NCI-H526 (cell line): ENCODE measurements around the gene FTL.
A peak's percentile ranks its signal among the peaks of the same experiment; 100 is the strongest.

ENCODE experiments used
- DNase-seq, 2 experiments: peaks; one replicate each; lab custom pipeline; 2025; lab: John Stamatoyannopoulos, UW

The FTL gene

GRCh38 chr19:48992581-48993174 is 27.6 kb downstream of the FTL start:
- peak in 1 of 2 experiments; percentile 68 for DNase-seq

DNA sequence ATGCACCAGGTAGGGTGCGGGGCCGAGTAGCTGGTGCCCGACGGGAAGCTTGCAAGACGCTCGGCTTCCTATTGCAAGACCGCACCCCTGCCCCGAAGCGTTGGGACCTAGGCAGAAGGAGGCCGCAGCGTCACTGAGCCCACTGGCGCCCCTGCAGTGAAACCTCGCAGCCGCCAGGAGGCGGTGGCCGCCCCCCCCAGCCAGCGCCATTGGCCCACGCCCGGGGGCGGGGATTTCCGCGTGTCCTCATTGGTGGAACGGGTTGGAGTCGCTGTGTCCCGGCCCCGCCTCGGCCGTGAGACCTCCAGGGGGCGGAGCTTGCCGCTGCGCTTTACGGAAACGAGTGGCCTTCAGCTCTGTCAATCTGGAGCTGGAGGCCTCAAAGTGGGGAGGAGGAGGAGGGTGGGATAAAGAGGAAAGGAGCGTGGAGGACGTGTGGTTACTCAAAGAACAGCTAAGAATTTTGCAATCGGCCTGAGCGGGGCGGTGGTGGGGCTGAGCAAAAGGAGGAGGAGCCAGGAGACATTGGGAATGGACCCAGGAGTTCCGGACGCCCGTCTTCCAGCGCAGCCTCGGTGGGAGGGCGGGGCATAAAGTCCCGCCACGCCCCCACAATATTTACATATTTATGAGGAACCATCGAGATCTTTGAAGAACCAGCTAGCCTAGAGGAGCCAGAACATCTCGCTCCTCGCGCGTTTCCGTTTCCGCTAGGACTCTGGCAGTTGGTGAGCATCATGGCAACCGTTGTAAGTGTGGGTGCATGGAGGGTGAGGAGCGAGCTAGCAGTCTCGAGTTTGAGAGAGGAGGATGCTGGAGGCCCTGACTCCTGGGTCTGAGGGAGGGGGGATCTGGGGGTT is 28.3 kb downstream of the FTL start, which contains the start of the genes GYS1 and RUVBL2:
Gene GYS1 (minus strand): TSS at position 135 of the 860 bp plus-strand sequence. CDS start 197 bp downstream, outside the sequence.
Gene RUVBL2 (plus strand): TSS at position 713 of the 860 bp plus-strand sequence. CDS start 25 bp downstream, at position 738.
- DNase-seq: peak; percentile 97 to 99

GRCh38 chr19:48994035-48994386 is 28.9 kb downstream of the FTL start:
- no peak for DNase-seq

DNA sequence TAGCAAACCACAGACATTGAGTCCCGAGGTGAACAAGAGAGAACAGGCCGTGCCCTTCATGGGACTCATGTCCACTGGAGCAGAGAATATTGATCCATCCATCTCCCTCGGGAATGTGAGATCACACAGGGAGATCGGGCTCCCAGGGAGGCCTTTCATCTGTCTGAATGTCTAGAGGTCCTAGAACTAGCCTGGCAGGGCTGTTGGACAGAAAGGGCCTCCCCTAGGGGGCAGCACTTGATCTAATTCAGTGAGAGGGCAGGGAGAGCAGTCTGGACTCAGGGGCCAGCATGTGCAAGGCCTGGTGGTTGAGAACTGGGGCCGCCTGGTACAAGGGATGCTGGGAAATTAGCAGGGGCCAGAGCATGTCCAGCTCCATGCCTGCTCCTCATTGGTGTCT is 32.9 kb downstream of the FTL start:
- peak in 1 of 2 experiments; percentile 70 for DNase-seq

DNA sequence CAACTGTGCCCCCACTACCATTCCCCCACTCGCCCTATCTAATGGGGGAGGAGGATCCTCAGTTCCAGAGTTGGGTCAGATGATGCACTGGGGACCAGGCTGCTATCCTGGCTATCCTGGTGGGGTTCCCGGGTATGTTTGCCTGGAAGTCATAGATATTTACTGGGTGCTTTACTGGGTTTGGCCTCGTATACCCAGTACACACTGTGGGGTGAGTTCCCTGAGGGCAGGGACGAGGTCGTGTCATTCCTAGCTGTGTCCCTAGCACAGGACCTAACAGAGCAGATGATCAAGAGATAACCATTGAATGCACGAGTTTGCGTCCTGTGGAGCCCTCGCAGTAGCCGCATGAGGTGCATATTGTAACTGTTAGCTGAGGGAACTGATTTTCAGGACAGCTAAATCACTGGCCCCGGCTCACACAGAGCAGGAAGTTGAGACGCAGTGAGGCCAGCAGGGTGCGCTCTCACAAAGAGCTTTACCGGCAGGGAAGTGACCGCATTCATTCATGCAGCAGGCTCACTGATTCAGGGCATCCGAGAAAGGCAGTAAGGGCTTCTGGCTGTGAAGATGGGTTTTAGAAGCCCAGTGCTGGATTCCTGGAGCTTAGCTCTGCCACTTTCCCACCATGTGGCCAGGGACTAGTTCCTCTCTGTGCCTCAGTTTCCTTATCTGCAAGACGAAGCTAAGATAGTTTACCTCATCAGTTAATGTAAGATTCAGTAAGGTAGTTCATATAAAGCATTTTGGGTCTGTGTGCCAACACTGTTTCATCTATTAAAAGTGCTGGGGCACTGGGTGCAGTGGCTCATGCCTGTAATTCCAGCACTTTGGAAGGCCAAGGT is 34.6 kb downstream of the FTL start:
- peak in 1 of 2 experiments; percentile 78 for DNase-seq

DNA sequence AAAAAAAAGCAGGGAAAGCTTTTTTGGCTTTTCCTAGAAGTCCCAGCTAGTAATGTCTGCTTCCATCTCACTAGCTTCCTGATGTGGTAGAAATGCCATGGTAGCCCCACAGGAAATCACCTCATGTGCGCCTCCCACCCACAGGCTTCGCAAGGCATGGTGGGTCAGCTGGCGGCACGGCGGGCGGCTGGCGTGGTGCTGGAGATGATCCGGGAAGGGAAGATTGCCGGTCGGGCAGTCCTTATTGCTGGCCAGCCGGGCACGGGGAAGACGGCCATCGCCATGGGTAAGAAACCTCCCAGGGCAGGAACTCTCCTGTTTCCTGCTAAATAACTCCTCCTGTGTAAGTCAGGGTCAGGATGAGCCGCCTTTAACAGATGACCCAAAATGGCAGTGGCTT is 39.0 kb downstream of the FTL start:
- no peak for DNase-seq

DNA sequence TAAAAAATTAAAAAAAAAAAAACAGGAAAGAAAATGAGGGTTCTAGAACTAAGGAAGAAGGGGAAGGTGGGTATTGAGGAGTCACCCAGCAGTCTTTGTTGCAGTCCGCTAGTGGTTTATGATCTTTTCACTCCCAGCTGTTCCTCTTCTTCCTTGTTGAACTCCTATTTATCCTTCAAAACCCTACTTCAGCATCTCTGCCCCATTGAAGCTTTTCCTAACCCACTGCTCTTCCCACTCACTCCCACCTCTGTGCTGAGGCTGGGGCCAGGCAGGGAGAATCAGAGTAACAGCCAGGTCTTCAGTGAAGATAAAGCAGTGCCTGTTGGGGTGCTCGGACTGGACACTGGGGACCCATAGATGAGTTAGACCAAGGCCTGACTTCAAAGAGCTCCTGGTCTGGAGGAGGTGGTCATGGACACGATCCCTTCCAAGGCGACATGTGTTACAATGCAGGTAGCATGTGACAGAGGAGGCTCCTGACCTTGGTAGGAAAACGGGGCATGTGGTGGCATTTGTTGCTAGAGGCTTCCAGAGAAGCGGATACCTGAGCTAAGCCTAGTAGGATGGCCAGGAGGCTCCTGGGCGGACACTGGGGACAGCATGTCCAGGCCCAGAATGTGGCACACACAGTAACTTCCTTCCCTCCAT is 40.0 kb downstream of the FTL start:
- no peak for DNase-seq

GRCh38 chr19:49006905-49007304 is 41.8 kb downstream of the FTL start:
- DNase-seq: no peak

- no peak for DNase-seq
Measured at GRCh38 chr19:49009828-49010227, 44.7 kb downstream of the FTL start.

GRCh38 chr19:49010453-49010852 is 45.3 kb downstream of the FTL start:
- DNase-seq: no peak

DNA sequence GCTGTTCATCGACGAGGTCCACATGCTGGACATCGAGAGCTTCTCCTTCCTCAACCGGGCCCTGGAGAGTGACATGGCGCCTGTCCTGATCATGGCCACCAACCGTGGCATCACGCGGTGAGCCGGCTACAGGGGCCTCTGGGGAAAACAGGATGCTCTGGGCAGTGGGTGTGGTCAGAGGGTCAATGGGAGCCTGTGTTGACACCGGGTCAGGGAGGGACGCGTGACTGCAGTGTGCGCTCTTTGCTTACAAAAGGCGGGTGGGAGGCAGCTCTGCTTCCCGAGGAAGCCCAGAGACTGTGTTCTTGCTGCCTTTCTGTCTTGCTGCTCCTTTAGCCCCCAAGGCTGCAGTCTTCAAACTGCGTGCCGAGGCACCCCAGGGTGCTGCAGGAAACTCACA is 46.1 kb downstream of the FTL start:
- no peak for DNase-seq

DNA sequence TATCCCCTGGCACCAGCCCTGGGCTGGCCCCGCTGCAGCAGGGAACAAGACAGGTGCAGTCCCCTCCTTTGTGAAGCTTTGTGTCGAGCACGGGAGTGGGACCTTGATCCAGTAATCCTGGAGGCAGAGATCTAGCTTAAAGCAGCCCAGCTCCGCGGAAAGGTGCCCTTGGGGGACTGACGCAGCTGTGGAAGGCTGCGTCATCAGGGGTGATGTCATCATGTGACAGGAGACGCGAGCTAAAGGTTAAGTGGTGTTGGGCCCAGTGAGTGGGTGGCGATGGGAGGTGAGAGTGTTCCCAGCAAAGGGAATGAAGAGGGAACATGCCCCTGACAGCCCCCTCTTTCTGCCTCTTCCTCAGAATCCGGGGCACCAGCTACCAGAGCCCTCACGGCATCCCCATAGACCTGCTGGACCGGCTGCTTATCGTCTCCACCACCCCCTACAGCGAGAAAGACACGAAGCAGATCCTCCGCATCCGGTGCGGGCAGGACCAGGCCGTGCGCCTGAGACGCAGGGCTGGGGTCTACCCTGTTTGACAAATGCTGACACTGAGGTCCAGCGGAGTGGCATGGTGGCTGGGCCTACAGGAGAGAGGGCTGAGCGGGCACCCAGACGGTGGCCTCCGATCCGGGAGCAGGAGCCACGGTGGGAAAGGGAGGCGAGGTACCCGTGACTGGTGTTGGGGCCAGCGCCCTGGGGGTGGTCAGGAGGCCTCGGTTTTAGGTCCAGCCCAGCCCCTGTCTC is 49.2 kb downstream of the FTL start:
- DNase-seq: no peak

GRCh38 chr19:49014870-49015255 is 49.8 kb downstream of the FTL start:
- no peak for DNase-seq

GRCh38 chr19:49016067-49016839 is 51.1 kb downstream of the FTL start:
- DNase-seq: no peak
